T-helper 1 cell treated with Interleukin-12 subunit alpha and Interleukin-12 subunit beta and Interleukin-4 antibody, amounts not matched to agents 30 μg/mL and 1 μg/mL, for 36 hours (primary cell): ENCODE results near the gene CMIP.

Experiments used
- H3K27ac Mint-ChIP-seq: one replicate; pipeline ENCODE4 v1.8.0; 2021; ENCODE audit warnings: mild to moderate bottlenecking, mixed read lengths
- H3K27me3 Mint-ChIP-seq: one replicate; pipeline ENCODE4 v1.8.0; 2021; ENCODE audit warnings: low read depth, mixed read lengths
- H3K36me3 Mint-ChIP-seq: one replicate; pipeline ENCODE4 v1.8.0; 2021; ENCODE audit warnings: low read depth, mixed read lengths
- H3K4me1 Mint-ChIP-seq: one replicate; pipeline ENCODE4 v1.8.0; 2021; ENCODE audit warnings: low read depth, mixed read lengths
- H3K4me3 Mint-ChIP-seq: one replicate; pipeline ENCODE4 v1.8.0; 2021; ENCODE audit warnings: mild to moderate bottlenecking, moderate library complexity, mixed read lengths
- H3K9me3 Mint-ChIP-seq: one replicate; pipeline ENCODE4 v1.8.0; 2021; ENCODE audit warnings: mixed read lengths

CMIP gene

GRCh38 chr16:81618661-81619060 is 174.1 kb downstream of the CMIP start:
- no peaks in the 10 kb centered on the region for H3K9me3 Mint-ChIP-seq
- H3K4me1 Mint-ChIP-seq, result peaks cover 18% of the 10 kb centered on the region
- peaks cover 12% of the 10 kb centered on the region for H3K36me3 Mint-ChIP-seq
- H3K4me3 Mint-ChIP-seq, result no peak overlapping the region
- H3K27ac Mint-ChIP-seq, result no peak overlapping the region
- H3K27me3 Mint-ChIP-seq, result no peaks in the 10 kb centered on the region

- Mint-ChIP-seq H3K27ac (no peak overlapping the region), H3K4me3 (no peak overlapping the region), H3K27me3 (no peaks in the 10 kb centered on the region), H3K36me3 (peaks cover 12% of the 10 kb centered on the region), H3K4me1 (peaks cover 25% of the 10 kb centered on the region), H3K9me3 (no peaks in the 10 kb centered on the region)
Measured at GRCh38 chr16:81620029-81620428, 175.4 kb downstream of the CMIP start.

- Mint-ChIP-seq H3K4me3 (no peak overlapping the region), H3K9me3 (no peaks in the 10 kb centered on the region), H3K27me3 (no peaks in the 10 kb centered on the region), H3K27ac (no peak overlapping the region), H3K4me1 (peaks cover 27% of the 10 kb centered on the region), H3K36me3 (peaks cover 12% of the 10 kb centered on the region)
Measured at GRCh38 chr16:81620796-81621195, 176.2 kb downstream of the CMIP start.

DNA sequence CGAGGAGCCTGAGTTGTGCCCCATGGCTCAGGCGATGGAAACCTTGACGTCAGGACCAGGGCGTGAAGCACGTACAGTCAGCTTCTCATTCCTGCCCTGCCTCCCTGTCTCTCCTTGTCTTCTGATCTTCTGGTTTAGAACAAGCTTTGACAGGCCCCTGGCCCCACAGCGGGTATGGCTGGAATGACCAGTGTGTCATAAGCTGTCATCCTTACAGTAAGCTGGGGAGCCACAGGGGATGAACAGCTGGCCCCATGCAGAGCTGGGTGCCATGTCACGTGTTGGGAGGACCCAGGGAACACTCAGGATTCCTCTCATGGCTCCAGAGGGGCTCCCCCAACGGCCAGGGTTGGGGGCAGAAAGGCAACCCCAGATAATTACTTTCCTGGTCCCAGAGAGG is 176.9 kb downstream of the CMIP start:
- Mint-ChIP-seq H3K27me3 (no peaks in the 10 kb centered on the region), H3K36me3 (peaks cover 12% of the 10 kb centered on the region), H3K27ac (no peak overlapping the region), H3K4me1 (peaks cover 24% of the 10 kb centered on the region), H3K4me3 (no peak overlapping the region), H3K9me3 (no peaks in the 10 kb centered on the region)

GRCh38 chr16:81623365-81624102 is 178.9 kb downstream of the CMIP start:
- H3K27ac Mint-ChIP-seq, result peak overlapping the region; percentile 42
- H3K27me3 Mint-ChIP-seq, result no peaks in the 10 kb centered on the region
- no peaks in the 10 kb centered on the region for H3K9me3 Mint-ChIP-seq
- peaks cover 6% of the 10 kb centered on the region for H3K36me3 Mint-ChIP-seq
- no peak overlapping the region for H3K4me3 Mint-ChIP-seq
- peaks cover 14% of the 10 kb centered on the region for H3K4me1 Mint-ChIP-seq

DNA sequence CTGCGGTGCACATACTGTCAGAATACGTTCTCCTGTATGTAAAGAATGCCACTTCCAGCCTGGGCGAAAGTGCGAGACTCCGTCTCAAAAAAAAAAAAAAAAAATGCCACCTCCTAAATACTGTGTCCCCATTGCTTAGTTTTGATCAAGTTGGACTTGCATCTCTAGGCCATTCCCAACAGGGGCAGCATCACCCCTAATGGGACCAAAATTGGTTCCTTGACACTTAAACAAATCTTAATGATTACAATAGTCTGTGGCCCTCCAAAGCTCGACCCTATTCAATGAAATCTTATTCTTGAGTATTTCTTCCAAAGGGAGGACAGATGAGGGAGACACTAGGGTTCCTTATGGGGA is 179.8 kb downstream of the CMIP start:
- Mint-ChIP-seq H3K36me3 (no peaks in the 10 kb centered on the region), H3K4me1 (peaks cover 17% of the 10 kb centered on the region), H3K27me3 (no peaks in the 10 kb centered on the region), H3K9me3 (no peaks in the 10 kb centered on the region), H3K27ac (peak overlapping the region; percentile 26), H3K4me3 (no peak overlapping the region)

DNA sequence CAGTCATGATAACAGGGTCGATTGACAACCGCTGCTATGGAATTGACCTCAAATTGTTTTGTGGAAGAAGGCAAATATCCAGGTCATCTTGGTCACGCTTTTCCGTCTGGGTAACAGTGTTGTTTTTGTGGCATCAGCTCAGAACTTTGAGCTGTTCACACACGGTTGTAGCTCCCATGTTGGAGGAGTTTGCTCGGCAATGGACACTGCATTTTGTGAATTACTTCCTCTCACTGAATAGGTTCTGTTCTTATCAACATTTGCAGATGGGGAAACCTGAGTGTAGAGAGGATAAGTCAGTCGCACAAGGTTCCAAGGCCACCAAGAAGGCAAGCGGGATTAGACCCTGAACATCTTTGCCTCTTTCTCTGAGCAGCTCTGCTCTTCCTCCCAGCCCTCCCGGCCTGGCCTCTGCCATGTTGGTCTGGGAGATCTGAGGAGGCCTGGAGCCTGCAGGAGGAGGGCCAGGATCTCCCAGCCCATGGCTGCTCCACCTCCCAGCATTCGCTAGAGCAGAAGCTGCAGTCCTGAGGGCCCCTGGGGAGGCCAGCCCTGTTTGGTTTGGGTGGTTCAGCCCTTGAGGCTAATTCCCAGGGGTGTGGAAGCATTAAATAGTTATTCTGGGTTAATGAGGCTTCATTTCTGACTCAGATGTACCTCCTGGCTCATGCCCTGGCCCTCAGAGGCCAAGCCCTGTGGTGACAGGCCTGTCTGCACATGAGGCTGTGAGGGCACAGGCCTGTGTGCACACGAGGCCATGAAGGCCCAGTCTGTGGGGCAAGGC is 180.3 kb downstream of the CMIP start:
- H3K36me3 Mint-ChIP-seq, result no peaks in the 10 kb centered on the region
- peak overlapping the region; percentile 26 for H3K27ac Mint-ChIP-seq
- H3K4me3 Mint-ChIP-seq, result no peak overlapping the region
- peaks cover 23% of the 10 kb centered on the region for H3K4me1 Mint-ChIP-seq
- H3K27me3 Mint-ChIP-seq, result no peaks in the 10 kb centered on the region
- no peaks in the 10 kb centered on the region for H3K9me3 Mint-ChIP-seq

DNA sequence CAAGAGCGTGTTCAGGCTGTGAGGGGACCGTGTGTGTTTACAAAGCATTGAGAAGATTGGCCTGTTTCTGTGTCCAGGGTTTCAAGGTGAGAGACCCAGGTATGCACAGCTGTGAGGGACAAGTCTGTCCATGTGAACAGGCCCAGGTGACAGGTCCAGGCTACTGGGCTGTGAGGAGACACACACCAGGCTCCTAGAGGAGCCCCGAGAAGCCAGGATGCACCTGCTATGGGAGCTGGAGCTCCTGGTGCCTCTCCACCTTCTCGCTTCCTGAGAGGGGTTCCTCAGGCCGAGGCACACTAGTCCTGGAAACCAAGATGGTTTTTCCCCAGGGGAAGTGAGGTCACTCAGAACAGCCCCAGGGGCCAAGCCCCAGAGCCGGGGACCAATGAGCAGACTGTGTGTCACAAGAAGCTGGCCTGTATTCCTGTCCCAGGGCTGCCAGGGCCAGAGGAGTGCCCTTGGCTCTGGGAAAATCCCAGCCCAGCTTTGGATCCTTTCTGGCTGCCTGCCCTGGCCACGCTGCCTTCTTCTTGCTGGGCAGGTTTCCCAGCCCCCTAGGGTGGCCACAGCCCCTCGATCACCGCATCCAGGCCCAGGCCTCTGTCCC is 181.0 kb downstream of the CMIP start:
- no peaks in the 10 kb centered on the region for H3K9me3 Mint-ChIP-seq
- no peak overlapping the region for H3K27ac Mint-ChIP-seq
- no peak overlapping the region for H3K4me3 Mint-ChIP-seq
- peaks cover 26% of the 10 kb centered on the region for H3K4me1 Mint-ChIP-seq
- H3K27me3 Mint-ChIP-seq, result no peaks in the 10 kb centered on the region
- no peaks in the 10 kb centered on the region for H3K36me3 Mint-ChIP-seq

- Mint-ChIP-seq H3K27ac (no peak overlapping the region), H3K4me3 (no peak overlapping the region), H3K4me1 (peaks cover 31% of the 10 kb centered on the region), H3K9me3 (no peaks in the 10 kb centered on the region), H3K36me3 (no peaks in the 10 kb centered on the region), H3K27me3 (no peaks in the 10 kb centered on the region)
Measured at GRCh38 chr16:81626181-81626674, 181.6 kb downstream of the CMIP start.

DNA sequence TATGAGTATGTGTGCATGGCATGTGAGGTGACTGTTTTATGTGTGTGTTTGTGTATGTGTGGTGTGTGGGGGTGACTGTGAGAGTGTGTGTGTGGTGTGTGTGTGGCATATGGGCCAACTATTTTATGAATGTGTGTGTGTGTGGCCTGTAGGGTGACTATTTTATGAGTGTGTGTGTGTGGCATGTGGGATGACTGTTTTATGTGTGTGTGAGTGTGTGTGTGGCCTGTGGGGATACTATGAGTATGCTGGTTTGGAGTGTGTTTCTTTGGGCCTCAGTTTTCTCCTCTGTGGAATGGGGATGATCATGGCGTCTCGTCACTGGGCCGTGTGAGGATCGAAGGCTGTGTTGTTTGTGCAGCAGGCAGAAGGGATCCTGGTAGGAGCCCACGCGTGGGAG is 182.4 kb downstream of the CMIP start:
- no peak overlapping the region for H3K27ac Mint-ChIP-seq
- H3K27me3 Mint-ChIP-seq, result no peaks in the 10 kb centered on the region
- H3K9me3 Mint-ChIP-seq, result no peaks in the 10 kb centered on the region
- no peak overlapping the region for H3K4me3 Mint-ChIP-seq
- no peaks in the 10 kb centered on the region for H3K36me3 Mint-ChIP-seq
- H3K4me1 Mint-ChIP-seq, result peaks cover 39% of the 10 kb centered on the region

GRCh38 chr16:81627729-81628244 is 183.2 kb downstream of the CMIP start:
- no peaks in the 10 kb centered on the region for H3K9me3 Mint-ChIP-seq
- H3K27me3 Mint-ChIP-seq, result no peaks in the 10 kb centered on the region
- no peaks in the 10 kb centered on the region for H3K36me3 Mint-ChIP-seq
- peaks cover 47% of the 10 kb centered on the region for H3K4me1 Mint-ChIP-seq
- H3K27ac Mint-ChIP-seq, result no peak overlapping the region
- no peak overlapping the region for H3K4me3 Mint-ChIP-seq

- Mint-ChIP-seq H3K27me3 (no peaks in the 10 kb centered on the region), H3K36me3 (no peaks in the 10 kb centered on the region), H3K4me1 (peaks cover 56% of the 10 kb centered on the region)
Measured at GRCh38 chr16:81629034-81629802, 184.6 kb downstream of the CMIP start.

GRCh38 chr16:81629896-81630634 is 185.5 kb downstream of the CMIP start:
- Mint-ChIP-seq H3K4me1 (peaks cover 56% of the 10 kb centered on the region), H3K27ac (no peak overlapping the region), H3K36me3 (no peaks in the 10 kb centered on the region), H3K27me3 (no peaks in the 10 kb centered on the region), H3K4me3 (no peak overlapping the region), H3K9me3 (no peaks in the 10 kb centered on the region)

More at GRCh38 chr16:81629034-81629802, 184.6 kb downstream of the CMIP start:
- Mint-ChIP-seq H3K4me3 (no peak overlapping the region), H3K27ac (no peak overlapping the region), H3K9me3 (no peaks in the 10 kb centered on the region)
